Lung (tissue), 12 donors: Measurements from ENCODE around the gene TUBG1. TPM values are rescaled to one million over a fixed set of nuclear protein-coding genes. Genes with fewer than 3 reads are reported as not detected.

Experiments
- ATAC-seq: fragments of 200-7000 bp; cut with Tn5 transposase; one replicate; pipeline ENCODE4 v1.9.1; 2020; ENCODE audit warnings: moderate number of reproducible peaks; ENCODE audit not compliant: insufficient read depth, low FRiP score
- DNase-seq, 3 donors: peaks; one replicate each; pipeline ENCODE4 v3.0.0-alpha.2; 2013 to 2017
- H3K27ac ChIP-seq, 2 donors: one replicate each; pipeline ENCODE4 v1.5.1; 2013; ENCODE audit warnings: mild to moderate bottlenecking in 2 of 2, moderate library complexity in 2 of 2, control low read depth in 1 of 2, inconsistent platforms in 1 of 2, low read depth in 1 of 2, low read length in 1 of 2
- H3K27me3 ChIP-seq, 3 donors: one replicate each; pipeline ENCODE4 v1.5.1; 2013; ENCODE audit warnings: low read length in 2 of 3; ENCODE audit not compliant: control insufficient read depth in 3 of 3, insufficient read depth in 3 of 3
- H3K36me3 ChIP-seq, 4 donors: one replicate each; pipeline ENCODE4 v1.5.1; 2013; ENCODE audit warnings: low read length in 4 of 4, mild to moderate bottlenecking in 1 of 4, moderate library complexity in 1 of 4; ENCODE audit not compliant: control insufficient read depth in 4 of 4, insufficient read depth in 4 of 4
- H3K4me1 ChIP-seq, 5 donors: one replicate each; pipeline ENCODE4 v1.5.1; 2013; ENCODE audit warnings: low read length in 5 of 5, mild to moderate bottlenecking in 2 of 5, moderate library complexity in 1 of 5; ENCODE audit not compliant: control insufficient read depth in 5 of 5, insufficient read depth in 5 of 5
- H3K4me3 ChIP-seq: one replicate; pipeline ENCODE4 v1.5.1; 2013; ENCODE audit warnings: mild to moderate bottlenecking, control low read depth, moderate library complexity
- H3K9ac ChIP-seq, 2 donors: one replicate each; pipeline ENCODE4 v1.5.1; 2013; ENCODE audit warnings: low read length in 2 of 2, control low read depth in 1 of 2; ENCODE audit not compliant: insufficient read depth in 1 of 2
- H3K9me3 ChIP-seq, 4 donors: one replicate each; pipeline ENCODE4 v1.5.1; 2013; ENCODE audit warnings: low read length in 3 of 4, mild to moderate bottlenecking in 1 of 4, moderate library complexity in 1 of 4; ENCODE audit not compliant: control insufficient read depth in 4 of 4, insufficient read depth in 3 of 4
- CTCF ChIP-seq: IDR thresholded peaks from 2 replicates; pipeline ENCODE4 v1.5.1; 2012; ENCODE audit warnings: mild to moderate bottlenecking; ENCODE audit errors: control extremely low read depth, extremely low read depth
- WGBS, 2 donors: extraction: QIAGEN DNeasy Blood & Tissue Kit; methylation state at CpG; one replicate each; pipeline ENCODE4 v1.1.7; 2013; 5-methylcytosine and 5-hydroxymethylcytosine counted together
- polyA plus RNA-seq, 2 donors: library from polyadenylated mRNA; stranded (reverse); fragments of 200-250 nt; gene quantifications; one replicate each; pipeline ENCODE4 v1.2.1, GENCODE V29; 2013
- total RNA-seq, 2 donors: library from RNA; depleted of rRNA in 1 of 2; stranded (reverse); fragments of >200 nt in 1 of 2; gene quantifications; one replicate each; pipeline ENCODE4 v1.2.1, GENCODE V29; 2014 to 2021
- donor health status: control.
- donor health status: control.
- donor health status: Bipolar disorder and iron deficiency.
- donor health status: healthy.
- donor health status: DM: yes; HTN: yes; CAD: no.

The TUBG1 gene
- total and polyA plus RNA-seq, 4 donors, result 12.1 to 39.0 (median 34.6) TPM

- peaks cover 0 to 3% (median 0%) of the 10 kb centered on the region in 4 donors for H3K9me3 ChIP-seq
- H3K9ac ChIP-seq, result no peak overlapping the region
- WGBS, 2 donors, result 96 to 97% methylated on average over 4 of the region's 4 CpGs
- TF ChIP-seq CTCF, result no peak
- no peak overlapping the region for H3K27ac ChIP-seq
- no peaks in the 10 kb centered on the region for H3K27me3 ChIP-seq
- DNase-seq (no peak), ATAC-seq (no peak)
- H3K4me1 ChIP-seq, result peaks cover 0 to 17% (median 4%) of the 10 kb centered on the region in 5 donors
- peaks cover 7 to 28% (median 21%) of the 10 kb centered on the region in 4 donors for H3K36me3 ChIP-seq
- no peak overlapping the region for H3K4me3 ChIP-seq
Observed at GRCh38 chr17:42612013-42612412, 2.5 kb downstream of the TUBG1 start.

GRCh38 chr17:42613699-42614295 is 4.3 kb downstream of the TUBG1 start:
- no peaks in the 10 kb centered on the region for H3K27me3 ChIP-seq
- no peak overlapping the region for H3K4me3 ChIP-seq
- 96 to 97% methylated on average over 17 of the region's 17 CpGs for WGBS, 2 donors
- peaks cover 7 to 28% (median 21%) of the 10 kb centered on the region in 4 donors for H3K36me3 ChIP-seq
- DNase-seq (no peak), ATAC-seq (no peak)
- no peak overlapping the region for H3K9ac ChIP-seq
- no peak for TF ChIP-seq CTCF
- H3K27ac ChIP-seq, result no peak overlapping the region
- peaks cover 0 to 3% (median 0%) of the 10 kb centered on the region in 4 donors for H3K9me3 ChIP-seq
- peaks cover 0 to 11% (median 0%) of the 10 kb centered on the region in 5 donors for H3K4me1 ChIP-seq

GRCh38 chr17:42617956-42618431 is 8.5 kb downstream of the TUBG1 start:
- H3K4me1 ChIP-seq, result peaks cover 0 to 8% (median 0%) of the 10 kb centered on the region in 5 donors
- H3K9me3 ChIP-seq, result peaks cover 0 to 3% (median 0%) of the 10 kb centered on the region in 4 donors
- peak overlapping the region in 1 of 2 donors; percentile 24 for H3K9ac ChIP-seq
- TF ChIP-seq CTCF, result no peak
- no peak overlapping the region for H3K4me3 ChIP-seq
- no peak overlapping the region for H3K27ac ChIP-seq
- WGBS, 2 donors, result 68 to 71% methylated on average over 4 of the region's 4 CpGs
- peak in 1 of 3 donors; percentile 8 for DNase-seq
- ATAC-seq, result no peak
- no peaks in the 10 kb centered on the region for H3K27me3 ChIP-seq
- peaks cover 7 to 21% (median 16%) of the 10 kb centered on the region in 4 donors for H3K36me3 ChIP-seq
